Mammary epithelial cell (primary cell): ENCODE results near the gene CDK14.

Source experiments
- CTCF ChIP-seq, 2 donors: IDR thresholded peaks in 1 of 2; conservative IDR thresholded peaks in 1 of 2; 2 replicates each; pipeline ENCODE4 v1.5.1; 2011 to 2012; ENCODE audit warnings: inconsistent platforms in 2 of 2, low read length in 2 of 2, mild to moderate bottlenecking in 2 of 2, control low read depth in 1 of 2, low read depth in 1 of 2; ENCODE audit not compliant: insufficient read depth in 1 of 2; ENCODE audit errors: extremely low read depth in 1 of 2
- EZH2 ChIP-seq: IDR thresholded peaks from 2 replicates; pipeline ENCODE4 v1.6.1; 2012; ENCODE audit warnings: low read length, inconsistent platforms, borderline replicate concordance

DNA sequence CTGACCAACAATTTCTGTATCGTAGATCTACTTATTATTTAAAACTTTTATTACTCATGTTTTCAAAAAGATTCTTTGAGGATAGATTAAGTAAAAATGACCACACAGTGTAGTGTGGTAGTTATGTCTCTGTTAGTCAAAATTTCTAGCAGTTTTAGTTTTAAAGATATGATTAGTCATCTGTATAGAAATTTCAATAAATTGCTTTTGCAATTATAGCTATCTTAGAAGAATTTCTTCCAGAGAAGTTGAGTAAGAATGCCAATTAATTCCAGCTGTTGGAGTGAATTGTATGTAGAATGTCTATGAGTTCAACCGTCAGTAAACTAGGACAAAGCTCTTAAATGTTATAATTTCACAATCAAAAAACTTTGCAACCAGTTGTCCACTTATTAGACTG, 229.7 kb downstream of the CDK14 start:
- no peak for TF ChIP-seq CTCF (conservative IDR thresholded peaks at IDR 0.05 in 1 of 2, IDR thresholded peaks at IDR 0.05 in 1 of 2; ENCODE audit: extremely low read depth in 1 of 2, insufficient read depth in 1 of 2, low read depth in 1 of 2, low read length in 2 of 2)
- no peak for TF ChIP-seq EZH2
